ENCODE results near the gene NTRK3. TPM values are rescaled to one million over a fixed set of nuclear protein-coding genes. Genes with fewer than 3 reads are reported as not detected.

NTRK3 gene
- total RNA-seq, 5 donors from 2014 or later (not counting 1 experiment from before 2014, with no cell fraction given): not detected

DNA sequence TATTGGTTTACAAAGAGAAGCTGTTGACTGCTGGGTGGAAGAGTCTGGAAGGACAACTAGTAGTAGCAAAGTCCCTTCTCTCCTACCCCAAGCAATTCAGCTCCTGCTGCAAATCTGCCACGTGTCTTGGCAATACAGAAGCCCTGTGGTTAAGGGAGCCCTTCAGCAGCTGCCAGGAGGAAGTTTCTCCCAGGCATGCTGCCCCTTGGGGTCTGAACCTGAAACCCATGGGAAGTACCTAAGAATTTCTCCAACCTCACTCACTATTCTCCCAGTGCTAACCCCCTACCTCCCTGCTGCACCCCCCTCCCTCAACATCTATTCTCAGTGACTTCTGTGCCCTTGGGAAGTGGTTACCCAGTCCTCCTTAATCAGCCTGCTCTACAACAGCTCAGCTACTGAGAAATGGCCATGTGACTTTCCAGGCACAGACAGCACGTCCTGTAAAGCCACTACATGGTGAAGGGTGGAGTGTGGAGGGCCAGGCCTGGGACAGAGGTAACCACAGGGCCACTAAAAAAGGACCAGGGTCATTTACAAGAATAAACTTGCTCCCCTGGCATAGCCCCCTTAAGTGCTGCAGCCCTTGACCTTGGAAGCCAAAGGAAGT lies 316.6 kb downstream of the NTRK3 start:
- Histone ChIP-seq H3K36me3 (ENCODE audit: control insufficient read depth in 2 of 2, extremely low read depth in 1 of 2, insufficient read depth in 1 of 2, low read length in 1 of 2) (no peaks in the 10 kb centered on the region), H3K27me3 (replicated peaks in 1 of 2; ENCODE audit: control insufficient read depth in 2 of 2, extremely low read depth in 1 of 2, insufficient read depth in 2 of 2, low read length in 1 of 2) (peaks cover 0 to 5% of the 10 kb centered on the region in 2 experiments), H3K4me1 (ENCODE audit: control insufficient read depth in 1 of 2, extremely low read depth in 1 of 2, insufficient read depth in 2 of 2, low read length in 2 of 2) (no peaks in the 10 kb centered on the region), H3K27ac (ENCODE audit: low read length) (no peak overlapping the region), H3K9me3 (no peaks in the 10 kb centered on the region), H3K4me3 (ENCODE audit: control insufficient read depth in 1 of 2, extremely low read depth in 1 of 2, low read length in 1 of 2) (no peak overlapping the region)
- Mint-ChIP-seq H3K36me3 (no peaks in the 10 kb centered on the region), H3K4me3 (no peak overlapping the region), H3K9me3 (peaks cover 0 to 5% (median 0%) of the 10 kb centered on the region in 3 donors), H3K27me3 (peaks cover 13 to 16% of the 10 kb centered on the region in 2 donors), H3K4me1 (no peaks in the 10 kb centered on the region), H3K27ac (no peak overlapping the region)
- ChIA-PET CTCF (no interaction called here), POLR2A (no interaction called here)
- WGBS (ENCODE audit: insufficient coverage): 0% methylated on average over 2 of the region's 2 CpGs
- DNase-seq: no peak
- no peak for ATAC-seq (replicated peaks in 1 of 4)

DNA sequence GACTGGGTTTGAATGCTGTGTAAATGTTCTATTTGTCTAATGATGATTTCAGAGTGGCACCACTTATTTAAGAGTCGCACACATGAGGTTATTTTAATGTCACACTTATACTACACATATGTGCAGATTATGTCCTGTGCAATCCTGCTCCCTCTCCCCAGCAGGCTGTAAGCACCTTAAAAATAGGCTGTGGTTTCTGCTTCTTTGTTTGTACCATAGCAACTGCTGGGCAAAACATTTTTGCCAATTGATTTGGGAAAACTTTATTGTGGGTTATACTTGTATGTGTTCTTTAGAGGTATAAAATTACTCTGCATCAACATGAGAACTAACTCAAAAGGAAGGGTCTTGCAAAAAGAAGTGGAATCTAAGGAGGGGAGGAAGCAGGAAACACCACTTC lies 318.5 kb downstream of the NTRK3 start:
- no peaks in the 10 kb centered on the region for H3K9me3 ChIP-seq
- DNase-seq (no peak), ATAC-seq (replicated peaks in 1 of 4) (no peak)
- H3K27me3 Mint-ChIP-seq: peaks cover 13 to 16% of the 10 kb centered on the region in 2 donors
- H3K4me1 ChIP-seq (ENCODE audit: control insufficient read depth in 1 of 2, extremely low read depth in 1 of 2, insufficient read depth in 2 of 2, low read length in 2 of 2): no peaks in the 10 kb centered on the region
- POLR2A ChIA-PET: no interaction called here
- peaks cover 0 to 6% (median 0%) of the 10 kb centered on the region in 3 donors for H3K9me3 Mint-ChIP-seq
- no peaks in the 10 kb centered on the region for H3K36me3 ChIP-seq (ENCODE audit: control insufficient read depth in 2 of 2, extremely low read depth in 1 of 2, insufficient read depth in 1 of 2, low read length in 1 of 2)
- CTCF ChIA-PET: no interaction called here
- WGBS (ENCODE audit: insufficient coverage): no CpG with 5 or more reads among the region's 1 CpG
- no peaks in the 10 kb centered on the region for H3K36me3 Mint-ChIP-seq
- no peak overlapping the region for H3K4me3 Mint-ChIP-seq
- no peak overlapping the region for H3K27ac Mint-ChIP-seq
- H3K27me3 ChIP-seq (replicated peaks in 1 of 2; ENCODE audit: control insufficient read depth in 2 of 2, extremely low read depth in 1 of 2, insufficient read depth in 2 of 2, low read length in 1 of 2): peaks cover 0 to 3% of the 10 kb centered on the region in 2 experiments
- H3K27ac ChIP-seq (ENCODE audit: low read length): no peak overlapping the region
- no peak overlapping the region for H3K4me3 ChIP-seq (ENCODE audit: control insufficient read depth in 1 of 2, extremely low read depth in 1 of 2, low read length in 1 of 2)
- H3K4me1 Mint-ChIP-seq: no peaks in the 10 kb centered on the region

DNA sequence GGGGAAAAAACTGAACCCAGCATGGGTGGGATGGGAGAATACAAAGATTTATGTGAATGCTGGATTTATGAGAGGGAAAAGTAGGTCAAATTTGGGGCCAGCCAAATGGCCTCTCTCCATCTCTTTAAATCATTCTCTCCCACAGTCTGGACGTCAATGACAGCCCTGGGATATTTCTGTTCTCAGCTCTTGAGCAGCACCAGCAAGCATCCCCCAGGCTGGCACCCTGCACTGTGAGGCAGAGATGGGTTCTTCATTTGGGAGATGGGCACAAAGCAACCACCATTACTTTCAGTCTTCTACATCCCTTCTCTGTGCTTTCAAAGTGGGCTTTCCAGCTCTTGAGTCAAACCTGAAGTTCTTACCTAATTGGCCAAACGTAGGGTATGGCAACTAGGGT lies 321.0 kb downstream of the NTRK3 start:
- H3K9me3 ChIP-seq: no peaks in the 10 kb centered on the region
- H3K27me3 ChIP-seq (replicated peaks in 1 of 2; ENCODE audit: control insufficient read depth in 2 of 2, extremely low read depth in 1 of 2, insufficient read depth in 2 of 2, low read length in 1 of 2): peaks cover 0 to 2% of the 10 kb centered on the region in 2 experiments
- Mint-ChIP-seq H3K36me3 (no peaks in the 10 kb centered on the region), H3K27me3 (peaks cover 13 to 16% of the 10 kb centered on the region in 2 donors), H3K4me3 (no peak overlapping the region), H3K27ac (no peak overlapping the region), H3K4me1 (no peaks in the 10 kb centered on the region), H3K9me3 (peaks cover 0 to 6% (median 0%) of the 10 kb centered on the region in 3 donors)
- H3K4me1 ChIP-seq (ENCODE audit: control insufficient read depth in 1 of 2, extremely low read depth in 1 of 2, insufficient read depth in 2 of 2, low read length in 2 of 2): no peaks in the 10 kb centered on the region
- H3K4me3 ChIP-seq (ENCODE audit: control insufficient read depth in 1 of 2, extremely low read depth in 1 of 2, low read length in 1 of 2): no peak overlapping the region
- CTCF ChIA-PET: no interaction called here
- H3K27ac ChIP-seq (ENCODE audit: low read length): no peak overlapping the region
- no peak for ATAC-seq (replicated peaks in 1 of 4)
- 17% methylated on average over 1 of the region's 2 CpGs for WGBS (ENCODE audit: insufficient coverage)
- no peak for DNase-seq
- POLR2A ChIA-PET: no interaction called here
- H3K36me3 ChIP-seq (ENCODE audit: control insufficient read depth in 2 of 2, extremely low read depth in 1 of 2, insufficient read depth in 1 of 2, low read length in 1 of 2): no peaks in the 10 kb centered on the region

DNA sequence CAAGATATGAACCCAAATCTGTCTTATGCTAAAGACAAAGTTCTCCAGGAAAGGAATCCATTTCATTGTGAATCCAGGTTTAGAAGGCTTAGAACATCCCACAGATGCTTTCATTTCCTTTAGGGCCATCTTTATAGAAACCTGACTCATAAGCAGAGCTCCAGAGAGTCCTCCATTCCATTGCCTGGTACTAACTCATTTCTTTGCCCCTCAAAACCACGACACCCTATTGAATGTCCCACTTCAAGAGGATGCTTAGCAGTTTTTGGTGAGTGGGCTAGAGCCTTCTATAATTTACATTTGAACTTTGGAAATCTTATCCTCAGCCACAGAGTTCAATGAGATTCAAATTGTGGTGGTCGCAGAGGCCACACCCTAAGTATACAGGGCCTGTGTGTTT lies 325.0 kb downstream of the NTRK3 start:
- no peak overlapping the region for H3K4me3 ChIP-seq (ENCODE audit: control insufficient read depth in 1 of 2, extremely low read depth in 1 of 2, low read length in 1 of 2)
- no peaks in the 10 kb centered on the region for H3K36me3 ChIP-seq (ENCODE audit: control insufficient read depth in 2 of 2, extremely low read depth in 1 of 2, insufficient read depth in 1 of 2, low read length in 1 of 2)
- no peak overlapping the region for H3K27ac Mint-ChIP-seq
- H3K9me3 ChIP-seq: no peaks in the 10 kb centered on the region
- no peak overlapping the region for H3K27ac ChIP-seq (ENCODE audit: low read length)
- H3K4me1 Mint-ChIP-seq: no peaks in the 10 kb centered on the region
- CTCF ChIA-PET: no interaction called here
- no peaks in the 10 kb centered on the region for H3K4me1 ChIP-seq (ENCODE audit: control insufficient read depth in 1 of 2, extremely low read depth in 1 of 2, insufficient read depth in 2 of 2, low read length in 2 of 2)
- no peaks in the 10 kb centered on the region for H3K27me3 ChIP-seq (replicated peaks in 1 of 2; ENCODE audit: control insufficient read depth in 2 of 2, extremely low read depth in 1 of 2, insufficient read depth in 2 of 2, low read length in 1 of 2)
- H3K27me3 Mint-ChIP-seq: peaks cover under 1 to 7% of the 10 kb centered on the region in 2 donors
- H3K36me3 Mint-ChIP-seq: no peaks in the 10 kb centered on the region
- H3K4me3 Mint-ChIP-seq: no peak overlapping the region
- 75% methylated on average over 1 of the region's 2 CpGs for WGBS (ENCODE audit: insufficient coverage)
- ATAC-seq (replicated peaks in 1 of 4) (no peak), DNase-seq (no peak)
- H3K9me3 Mint-ChIP-seq: peaks cover 0 to 6% (median 0%) of the 10 kb centered on the region in 3 donors
- POLR2A ChIA-PET: no interaction called here

DNA sequence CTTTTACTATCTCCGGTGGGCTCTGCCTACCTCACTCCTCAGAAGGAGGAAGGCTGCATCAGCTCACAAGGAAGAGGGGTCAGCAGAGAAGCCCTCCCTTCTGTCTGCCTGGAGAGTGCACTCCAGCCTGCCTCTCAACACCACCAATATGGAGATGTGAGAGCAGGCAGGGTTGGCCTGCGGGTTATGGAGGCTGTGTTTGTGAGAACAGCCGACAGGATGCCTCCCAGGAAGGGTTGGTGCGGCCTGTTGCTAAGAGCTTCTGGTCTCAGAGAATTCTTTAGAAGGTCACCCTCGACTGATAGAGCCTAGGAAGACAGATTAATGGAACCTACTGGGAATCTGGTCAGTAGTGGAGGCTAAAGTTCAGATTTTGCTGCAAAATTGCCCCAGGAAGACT lies 326.1 kb downstream of the NTRK3 start:
- H3K36me3 Mint-ChIP-seq: no peaks in the 10 kb centered on the region
- H3K4me3 ChIP-seq (ENCODE audit: control insufficient read depth in 1 of 2, extremely low read depth in 1 of 2, low read length in 1 of 2): no peak overlapping the region
- no peak overlapping the region for H3K27ac ChIP-seq (ENCODE audit: low read length)
- H3K4me3 Mint-ChIP-seq: no peak overlapping the region
- H3K27me3 ChIP-seq (replicated peaks in 1 of 2; ENCODE audit: control insufficient read depth in 2 of 2, extremely low read depth in 1 of 2, insufficient read depth in 2 of 2, low read length in 1 of 2): no peaks in the 10 kb centered on the region
- H3K9me3 Mint-ChIP-seq: peaks cover 0 to 6% (median 0%) of the 10 kb centered on the region in 3 donors
- no peaks in the 10 kb centered on the region for H3K4me1 ChIP-seq (ENCODE audit: control insufficient read depth in 1 of 2, extremely low read depth in 1 of 2, insufficient read depth in 2 of 2, low read length in 2 of 2)
- H3K36me3 ChIP-seq (ENCODE audit: control insufficient read depth in 2 of 2, extremely low read depth in 1 of 2, insufficient read depth in 1 of 2, low read length in 1 of 2): no peaks in the 10 kb centered on the region
- H3K27me3 Mint-ChIP-seq: peaks cover 0 to 3% of the 10 kb centered on the region in 2 donors
- H3K9me3 ChIP-seq: no peaks in the 10 kb centered on the region
- ChIA-PET POLR2A (no interaction called here), CTCF (no interaction called here)
- no peaks in the 10 kb centered on the region for H3K4me1 Mint-ChIP-seq
- no peak overlapping the region for H3K27ac Mint-ChIP-seq
- ATAC-seq (replicated peaks in 1 of 4): no peak
- WGBS (ENCODE audit: insufficient coverage): 64% methylated on average over 3 of the region's 5 CpGs
- DNase-seq: no peak

DNA sequence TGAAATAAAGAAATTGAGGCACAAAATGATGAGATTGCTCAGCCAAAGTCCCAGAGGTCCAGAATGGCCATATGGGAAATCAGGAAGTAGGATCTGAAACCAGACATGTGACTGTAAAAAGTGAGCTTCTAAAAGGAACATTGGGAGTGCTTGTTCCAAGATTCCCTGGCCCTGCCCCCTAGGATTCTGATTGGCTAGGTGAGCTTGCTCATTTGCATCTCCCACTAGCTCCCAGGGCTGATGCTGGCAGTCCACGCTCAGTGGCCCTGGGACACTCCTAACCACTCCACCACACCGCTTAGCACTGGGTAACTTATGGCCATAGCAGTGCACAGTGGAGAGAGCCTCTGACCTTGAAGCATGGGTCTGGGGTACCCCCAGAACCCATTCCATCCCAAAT lies 326.7 kb downstream of the NTRK3 start:
- H3K36me3 ChIP-seq (ENCODE audit: control insufficient read depth in 2 of 2, extremely low read depth in 1 of 2, insufficient read depth in 1 of 2, low read length in 1 of 2): no peaks in the 10 kb centered on the region
- no peak overlapping the region for H3K4me3 ChIP-seq (ENCODE audit: control insufficient read depth in 1 of 2, extremely low read depth in 1 of 2, low read length in 1 of 2)
- CTCF ChIA-PET: no interaction called here
- no peak overlapping the region for H3K27ac Mint-ChIP-seq
- H3K27me3 Mint-ChIP-seq: no peaks in the 10 kb centered on the region
- 75% methylated on average over 2 of the region's 2 CpGs for WGBS (ENCODE audit: insufficient coverage)
- no peaks in the 10 kb centered on the region for H3K4me1 Mint-ChIP-seq
- no peak for DNase-seq
- no peak overlapping the region for H3K4me3 Mint-ChIP-seq
- H3K9me3 Mint-ChIP-seq: peaks cover 0 to under 1% (median 0%) of the 10 kb centered on the region in 3 donors
- no peaks in the 10 kb centered on the region for H3K9me3 ChIP-seq
- no peaks in the 10 kb centered on the region for H3K36me3 Mint-ChIP-seq
- no peak overlapping the region for H3K27ac ChIP-seq (ENCODE audit: low read length)
- POLR2A ChIA-PET: no interaction called here
- no peaks in the 10 kb centered on the region for H3K27me3 ChIP-seq (replicated peaks in 1 of 2; ENCODE audit: control insufficient read depth in 2 of 2, extremely low read depth in 1 of 2, insufficient read depth in 2 of 2, low read length in 1 of 2)
- no peaks in the 10 kb centered on the region for H3K4me1 ChIP-seq (ENCODE audit: control insufficient read depth in 1 of 2, extremely low read depth in 1 of 2, insufficient read depth in 2 of 2, low read length in 2 of 2)
- ATAC-seq (replicated peaks in 1 of 4): no peak

DNA sequence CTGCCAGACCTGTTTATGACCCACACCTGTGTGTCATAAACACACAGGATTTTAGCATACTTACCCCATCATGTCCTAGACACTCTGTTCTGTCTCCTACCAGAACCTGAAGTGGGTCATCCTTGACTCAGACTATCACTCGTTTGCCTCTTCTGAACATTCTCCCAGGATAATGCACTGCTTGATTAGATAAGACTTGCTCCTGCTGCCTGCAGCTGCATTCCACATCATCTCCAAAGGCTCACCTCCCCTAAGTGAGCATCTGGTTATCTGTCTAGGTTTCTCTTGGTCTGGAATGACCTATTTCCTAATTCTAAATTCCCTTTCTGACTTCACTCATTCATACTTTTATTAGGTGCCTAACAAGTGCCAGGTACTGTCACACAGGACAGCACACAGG lies 332.1 kb downstream of the NTRK3 start:
- no peaks in the 10 kb centered on the region for H3K4me1 Mint-ChIP-seq
- no peak overlapping the region for H3K4me3 Mint-ChIP-seq
- POLR2A ChIA-PET: no interaction called here

More for the DNA sequence above, 332.1 kb downstream of the NTRK3 start:
- Histone ChIP-seq H3K4me3 (ENCODE audit: control insufficient read depth in 1 of 2, extremely low read depth in 1 of 2, low read length in 1 of 2) (no peak overlapping the region), H3K27me3 (replicated peaks in 1 of 2; ENCODE audit: control insufficient read depth in 2 of 2, extremely low read depth in 1 of 2, insufficient read depth in 2 of 2, low read length in 1 of 2) (no peaks in the 10 kb centered on the region), H3K4me1 (ENCODE audit: control insufficient read depth in 1 of 2, extremely low read depth in 1 of 2, insufficient read depth in 2 of 2, low read length in 2 of 2) (no peaks in the 10 kb centered on the region), H3K27ac (ENCODE audit: low read length) (no peak overlapping the region), H3K36me3 (ENCODE audit: control insufficient read depth in 2 of 2, extremely low read depth in 1 of 2, insufficient read depth in 1 of 2, low read length in 1 of 2) (no peaks in the 10 kb centered on the region), H3K9me3 (no peaks in the 10 kb centered on the region)
- H3K36me3 Mint-ChIP-seq: no peaks in the 10 kb centered on the region
- H3K27me3 Mint-ChIP-seq: peaks cover 0 to 5% of the 10 kb centered on the region in 2 donors
- DNase-seq (no peak), ATAC-seq (replicated peaks in 1 of 4) (no peak)
- no peak overlapping the region for H3K27ac Mint-ChIP-seq
- WGBS (ENCODE audit: insufficient coverage): 83% methylated on average over 1 of the region's 1 CpG
- CTCF ChIA-PET: no interaction called here
- H3K9me3 Mint-ChIP-seq: peaks cover 0 to 3% (median 0%) of the 10 kb centered on the region in 3 donors
